Thoracic aorta (tissue), 2 donors: ENCODE data around the gene CHD2. TPM values are rescaled to one million over a fixed set of nuclear protein-coding genes. Genes with fewer than 3 reads are reported as not detected.

Source experiments
- ATAC-seq: fragments of 150-250 bp; one replicate; pipeline ENCODE4 v1.8.0; 2017; ENCODE audit warnings: low read depth; ENCODE audit not compliant: insufficient number of reproducible peaks, low FRiP score
- DNase-seq: peaks from one replicate; pipeline ENCODE4 v3.0.0-alpha.2; 2020; ENCODE audit warnings: low spot score
- H3K27ac ChIP-seq, 2 donors: fragments of 200-600 bp; sonication (generic); 1 replicate in 1 of 2; 2 replicates in 1 of 2; pipeline ENCODE4 v1.5.1; 2016; ENCODE audit warnings: mild to moderate bottlenecking in 2 of 2, moderate library complexity in 2 of 2
- H3K27me3 ChIP-seq: fragments of 200-600 bp; sonication (generic); replicated peaks from 2 replicates; pipeline ENCODE4 v1.6.0; 2016; ENCODE audit warnings: mild to moderate bottlenecking; ENCODE audit not compliant: insufficient read depth
- H3K36me3 ChIP-seq: fragments of 200-600 bp; sonication (generic); one replicate; pipeline ENCODE4 v1.5.1; 2016
- H3K4me1 ChIP-seq, 2 donors: fragments of 200-600 bp; sonication (generic); 1 replicate in 1 of 2; 2 replicates in 1 of 2; pipeline versions ENCODE4 v1.5.1 to v1.6.0; 2016; ENCODE audit warnings: low read depth in 2 of 2, mild to moderate bottlenecking in 1 of 2; ENCODE audit not compliant: control insufficient read depth in 1 of 2
- H3K4me3 ChIP-seq: fragments of 200-600 bp; sonication (generic); 2 replicates; pipeline ENCODE4 v1.5.1; 2016; ENCODE audit warnings: mild to moderate bottlenecking
- H3K9me3 ChIP-seq: fragments of 200-600 bp; sonication (generic); 2 replicates; pipeline ENCODE4 v1.5.1; 2016
- CTCF ChIP-seq: fragments of 200-600 bp; sonication (generic); IDR thresholded peaks from one replicate; pipeline ENCODE4 v1.5.1; 2019; ENCODE audit warnings: antibody characterized with exemption
- total RNA-seq, 2 donors: library from RNA; depleted of rRNA; stranded (reverse); fragments of >200 nt; gene quantifications; one replicate each; pipeline versions ENCODE4 v1.1.0 to v1.2.3, GENCODE V29; 2016

Gene CHD2
- total RNA-seq, 2 donors from 2014 or later: 143 to 148 TPM

DNA sequence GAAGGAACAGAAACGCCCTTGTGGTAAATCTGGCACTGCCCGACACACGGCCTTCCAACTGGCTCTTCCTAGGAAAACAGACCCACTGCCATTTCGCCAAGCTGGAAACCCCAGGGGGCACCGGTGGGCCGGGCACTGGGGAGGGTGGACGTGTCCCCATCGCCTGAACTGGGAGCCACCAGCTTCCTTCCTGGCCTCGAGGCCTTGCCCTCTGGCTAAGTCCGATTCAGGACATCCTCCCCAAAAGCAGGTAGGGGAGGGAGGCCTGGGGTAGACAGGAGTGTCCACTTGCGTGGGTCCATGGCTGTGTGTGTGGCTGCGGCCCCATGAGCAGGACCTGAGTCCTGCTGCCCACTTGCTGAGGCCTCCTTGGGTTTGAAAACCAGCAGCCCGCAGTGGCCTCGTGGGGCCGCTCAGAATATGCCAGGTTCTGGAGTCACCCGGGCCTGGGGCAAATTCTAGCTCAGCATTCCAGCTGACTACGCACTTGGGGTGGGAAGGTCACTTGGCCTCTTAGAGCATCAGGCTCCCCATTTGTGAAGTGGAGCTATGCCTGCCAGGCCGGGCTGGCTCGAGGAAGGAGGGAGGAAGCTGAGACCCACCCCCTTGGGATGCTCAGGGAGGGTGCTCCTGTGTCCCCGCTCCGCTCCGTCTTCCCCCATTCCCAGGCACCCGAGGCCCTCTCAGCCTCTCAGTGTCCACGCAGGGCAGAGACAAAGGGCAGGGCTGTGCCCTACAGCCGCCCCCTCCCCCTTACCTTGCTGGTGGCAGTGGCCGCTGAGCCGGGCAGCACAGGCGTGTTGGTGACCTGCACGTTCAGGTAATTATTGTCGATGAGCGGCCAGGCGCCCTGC, 151.3 kb downstream of the CHD2 start:
- ATAC-seq (no peak), DNase-seq (no peak)
- H3K9me3 ChIP-seq: peaks cover under 1% of the 10 kb centered on the region
- H3K27ac ChIP-seq: no peak overlapping the region
- H3K4me1 ChIP-seq: peaks cover 0 to 31% of the 10 kb centered on the region in 2 donors
- H3K4me3 ChIP-seq: no peak overlapping the region
- no peak for TF ChIP-seq CTCF
- H3K36me3 ChIP-seq: peaks cover 35% of the 10 kb centered on the region
- H3K27me3 ChIP-seq: no peaks in the 10 kb centered on the region

DNA sequence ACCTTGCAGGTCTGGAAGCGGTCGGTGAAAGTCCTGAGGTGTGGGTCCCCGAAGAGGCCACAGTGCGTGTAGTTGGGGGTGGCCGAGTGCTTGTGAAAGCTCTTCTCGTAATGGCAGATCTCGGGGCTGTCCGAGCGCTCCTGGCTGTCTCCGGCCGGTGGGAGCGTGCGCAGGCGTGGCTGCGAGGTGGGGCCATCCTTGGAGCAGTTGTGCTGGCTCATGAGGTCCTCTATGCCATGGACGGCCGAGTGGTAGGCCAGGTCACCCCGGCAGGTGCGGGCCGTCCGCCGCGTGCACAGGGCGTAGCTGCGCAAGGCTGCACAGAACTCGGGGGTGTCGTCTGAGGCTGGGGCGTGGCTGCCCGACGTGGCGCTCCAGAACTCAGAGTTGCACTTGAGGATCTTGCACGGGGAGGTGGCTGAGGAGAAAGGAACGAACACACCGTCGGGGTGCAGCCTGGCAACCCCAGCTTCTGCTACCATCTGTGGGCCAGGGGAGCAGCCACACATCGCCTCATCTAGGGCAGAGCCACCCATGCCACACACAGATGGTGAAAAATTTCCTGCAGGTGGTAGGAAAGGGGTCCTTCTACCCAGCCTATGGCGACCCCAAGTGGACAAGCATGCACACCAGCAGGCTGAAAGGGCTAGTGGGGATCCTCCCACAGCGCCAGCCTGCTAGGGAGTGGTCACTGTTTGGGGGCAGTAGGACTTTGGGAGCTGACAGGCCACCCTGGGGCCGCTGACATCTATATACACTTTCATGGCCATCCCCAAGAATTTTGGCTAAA, 152.2 kb downstream of the CHD2 start:
- no peak overlapping the region for H3K27ac ChIP-seq
- peaks cover 4 to 36% of the 10 kb centered on the region in 2 donors for H3K4me1 ChIP-seq
- no peak for ATAC-seq
- H3K36me3 ChIP-seq: peaks cover 28% of the 10 kb centered on the region
- no peaks in the 10 kb centered on the region for H3K27me3 ChIP-seq
- H3K4me3 ChIP-seq: no peak overlapping the region
- H3K9me3 ChIP-seq: no peaks in the 10 kb centered on the region
- TF ChIP-seq CTCF: no peak
- no peak for DNase-seq

- Histone ChIP-seq H3K4me1 (peaks cover 9 to 49% of the 10 kb centered on the region in 2 donors), H3K27me3 (no peaks in the 10 kb centered on the region), H3K4me3 (no peak overlapping the region), H3K36me3 (peaks cover 16% of the 10 kb centered on the region), H3K27ac (no peak overlapping the region), H3K9me3 (no peaks in the 10 kb centered on the region)
- no peak for ATAC-seq
- TF ChIP-seq CTCF: no peak
- no peak for DNase-seq
Measured at GRCh38 chr15:93055211-93055610, 155.1 kb downstream of the CHD2 start.

GRCh38 chr15:93056836-93057235, 156.7 kb downstream of the CHD2 start:
- Histone ChIP-seq H3K36me3 (peaks cover 7% of the 10 kb centered on the region), H3K27me3 (no peaks in the 10 kb centered on the region), H3K27ac (no peak overlapping the region), H3K9me3 (no peaks in the 10 kb centered on the region), H3K4me3 (no peak overlapping the region), H3K4me1 (peaks cover 20 to 50% of the 10 kb centered on the region in 2 donors)
- TF ChIP-seq CTCF: no peak
- DNase-seq (no peak), ATAC-seq (no peak)

DNA sequence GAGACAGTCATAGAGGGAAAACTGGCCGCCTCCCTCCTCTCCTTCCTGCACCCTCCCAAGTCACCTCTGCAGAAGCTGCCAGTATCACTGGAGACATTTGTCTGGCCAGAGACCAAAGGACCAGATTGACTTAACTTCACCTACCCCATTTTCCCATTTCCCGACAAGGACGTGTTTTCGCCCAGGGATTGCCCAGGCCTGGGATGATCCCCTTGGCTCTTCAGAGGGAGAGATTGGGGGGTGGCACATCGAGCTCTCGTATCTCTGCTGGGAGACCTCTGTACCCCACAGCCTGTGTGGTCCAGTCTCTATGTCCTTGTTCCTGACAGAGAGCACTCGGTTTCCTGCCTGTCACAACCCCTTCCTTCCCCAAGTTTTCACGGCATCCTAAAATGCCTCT, 157.5 kb downstream of the CHD2 start:
- Histone ChIP-seq H3K27ac (no peak overlapping the region), H3K9me3 (no peaks in the 10 kb centered on the region), H3K4me3 (no peak overlapping the region), H3K27me3 (no peaks in the 10 kb centered on the region), H3K4me1 (peaks cover 20 to 52% of the 10 kb centered on the region in 2 donors), H3K36me3 (peaks cover 2% of the 10 kb centered on the region)
- TF ChIP-seq CTCF: no peak
- no peak for DNase-seq
- no peak for ATAC-seq
